ENCODE results near the gene NAV3. TPM values are rescaled to one million over a fixed set of nuclear protein-coding genes. Genes with fewer than 3 reads are reported as not detected.

NAV3 gene
- polyA plus RNA-seq, 3 donors: 0.11 TPM; not detected in 2

- Histone ChIP-seq H2AFZ (ENCODE audit: insufficient read depth, low read depth, low read length, poor library complexity, severe bottlenecking) (no peak overlapping the region), H3K36me3 (replicated peaks in 1 of 2; ENCODE audit: control insufficient read depth in 1 of 2, insufficient read depth in 2 of 2, low read length in 2 of 2) (no peaks in the 10 kb centered on the region), H3K27ac (ENCODE audit: low read depth in 1 of 2, low read length in 2 of 2) (no peak overlapping the region), H3K4me3 (replicated peaks in 1 of 3; ENCODE audit: low read depth in 2 of 3, low read length in 3 of 3) (no peak overlapping the region), H3K9me3 (replicated peaks in 1 of 2; ENCODE audit: control insufficient read depth in 1 of 2, insufficient read depth in 1 of 2, low read length in 2 of 2) (peaks cover 9% of the 10 kb centered on the region in 2 donors), H4K20me1 (ENCODE audit: insufficient read depth, low read length) (no peaks in the 10 kb centered on the region), H3K4me1 (ENCODE audit: control insufficient read depth in 1 of 2, insufficient read depth in 2 of 2, low read length in 2 of 2) (peaks cover 2 to 7% of the 10 kb centered on the region in 2 donors), H3K27me3 (ENCODE audit: control insufficient read depth in 2 of 2, insufficient read depth in 2 of 2, low read length in 2 of 2) (no peaks in the 10 kb centered on the region), H3K9ac (ENCODE audit: insufficient read depth, low read length, poor library complexity, severe bottlenecking) (no peak overlapping the region), H3K79me2 (ENCODE audit: insufficient read depth, low read length) (no peaks in the 10 kb centered on the region), H3K4me2 (replicated peaks; ENCODE audit: extremely low read depth, low read length, poor library complexity, severe bottlenecking) (no peak overlapping the region)
- peaks cover 1 to 6% of the 10 kb centered on the region in 2 donors for H3K36me3 Mint-ChIP-seq
- no peak overlapping the region for H3K4me3 Mint-ChIP-seq
- no peaks in the 10 kb centered on the region for H3K27me3 Mint-ChIP-seq (ENCODE audit: low read depth in 3 of 3)
- H3K9me3 Mint-ChIP-seq: peaks cover 8 to 31% (median 23%) of the 10 kb centered on the region in 7 donors
- intact Hi-C loops (cut with micrococcal nuclease): no loop called here
- peaks cover 2% of the 10 kb centered on the region for H3K4me1 Mint-ChIP-seq
- TF ChIP-seq CTCF (IDR thresholded peaks at IDR 0.05): no peak
- no CpG with 5 or more reads among the region's 1 CpG for WGBS (ENCODE audit: insufficient coverage)
- DNase-seq: no peak
- H3K27ac Mint-ChIP-seq: no peak overlapping the region
Observed at GRCh38 chr12:78028426-78028825, 197.7 kb downstream of the NAV3 start.

GRCh38 chr12:78034025-78034424 is 203.3 kb downstream of the NAV3 start:
- Mint-ChIP-seq H3K27me3 (ENCODE audit: low read depth in 3 of 3) (peaks cover 0 to 1% (median 0%) of the 10 kb centered on the region in 3 donors), H3K9me3 (peaks cover 20 to 39% (median 26%) of the 10 kb centered on the region in 7 donors), H3K4me1 (peaks cover 6% of the 10 kb centered on the region), H3K27ac (peak overlapping the region; percentile 83 to 95 (median 87)), H3K4me3 (no peak overlapping the region), H3K36me3 (peaks cover 1 to 13% of the 10 kb centered on the region in 2 donors)
- peak; percentile 52 to 80 (median 62) for DNase-seq
- peak overlapping the region; percentile 35 for H2AFZ ChIP-seq (ENCODE audit: insufficient read depth, low read depth, low read length, poor library complexity, severe bottlenecking)
- no peaks in the 10 kb centered on the region for H3K27me3 ChIP-seq (ENCODE audit: control insufficient read depth in 2 of 2, insufficient read depth in 2 of 2, low read length in 2 of 2)
- peak overlapping the region; percentile 6 for H3K4me2 ChIP-seq (replicated peaks; ENCODE audit: extremely low read depth, low read length, poor library complexity, severe bottlenecking)
- TF ChIP-seq CTCF (IDR thresholded peaks at IDR 0.05): no peak
- H3K79me2 ChIP-seq (ENCODE audit: insufficient read depth, low read length): no peaks in the 10 kb centered on the region
- H3K27ac ChIP-seq (ENCODE audit: low read depth in 1 of 2, low read length in 2 of 2): peak overlapping the region in 1 of 2 donors; percentile 77
- no peak overlapping the region for H3K9ac ChIP-seq (ENCODE audit: insufficient read depth, low read length, poor library complexity, severe bottlenecking)
- intact Hi-C loops (cut with micrococcal nuclease): no loop called here
- peak overlapping the region in 1 of 3 experiments; percentile 23 for H3K4me3 ChIP-seq (replicated peaks in 1 of 3; ENCODE audit: low read depth in 2 of 3, low read length in 3 of 3)
- H4K20me1 ChIP-seq (ENCODE audit: insufficient read depth, low read length): no peaks in the 10 kb centered on the region
- H3K4me1 ChIP-seq (ENCODE audit: control insufficient read depth in 1 of 2, insufficient read depth in 2 of 2, low read length in 2 of 2): peaks cover 13 to 20% of the 10 kb centered on the region in 2 donors
- 60% methylated on average over 1 of the region's 4 CpGs for WGBS (ENCODE audit: insufficient coverage)
- peaks cover 24 to 46% of the 10 kb centered on the region in 2 donors for H3K9me3 ChIP-seq (replicated peaks in 1 of 2; ENCODE audit: control insufficient read depth in 1 of 2, insufficient read depth in 1 of 2, low read length in 2 of 2)
- H3K36me3 ChIP-seq (replicated peaks in 1 of 2; ENCODE audit: control insufficient read depth in 1 of 2, insufficient read depth in 2 of 2, low read length in 2 of 2): no peaks in the 10 kb centered on the region

Data from CD14-positive monocyte (primary cell).